ENCODE data around the gene STK24. TPM values are rescaled to one million over a fixed set of nuclear protein-coding genes. Genes with fewer than 3 reads are reported as not detected.

Gene STK24
- total RNA-seq, 3 donors from 2014 or later = 190 to 210 (median 204) TPM

GRCh38 chr13:98567140-98567539 is 9.8 kb downstream of the STK24 start:
- intact Hi-C loops (cut with DNase I, micrococcal nuclease) = no loop called here
- H3K4me1 ChIP-seq (ENCODE audit: low read depth) = peaks cover 85% of the 10 kb centered on the region
- H3K4me3 ChIP-seq = no peak overlapping the region
- no peaks in the 10 kb centered on the region for H3K9me3 ChIP-seq
- ATAC-seq = no peak
- no peaks in the 10 kb centered on the region for H3K36me3 ChIP-seq (ENCODE audit: low read depth)
- DNase-seq = no peak
- no peak for TF ChIP-seq CTCF (IDR thresholded peaks at IDR 0.05)

DNA sequence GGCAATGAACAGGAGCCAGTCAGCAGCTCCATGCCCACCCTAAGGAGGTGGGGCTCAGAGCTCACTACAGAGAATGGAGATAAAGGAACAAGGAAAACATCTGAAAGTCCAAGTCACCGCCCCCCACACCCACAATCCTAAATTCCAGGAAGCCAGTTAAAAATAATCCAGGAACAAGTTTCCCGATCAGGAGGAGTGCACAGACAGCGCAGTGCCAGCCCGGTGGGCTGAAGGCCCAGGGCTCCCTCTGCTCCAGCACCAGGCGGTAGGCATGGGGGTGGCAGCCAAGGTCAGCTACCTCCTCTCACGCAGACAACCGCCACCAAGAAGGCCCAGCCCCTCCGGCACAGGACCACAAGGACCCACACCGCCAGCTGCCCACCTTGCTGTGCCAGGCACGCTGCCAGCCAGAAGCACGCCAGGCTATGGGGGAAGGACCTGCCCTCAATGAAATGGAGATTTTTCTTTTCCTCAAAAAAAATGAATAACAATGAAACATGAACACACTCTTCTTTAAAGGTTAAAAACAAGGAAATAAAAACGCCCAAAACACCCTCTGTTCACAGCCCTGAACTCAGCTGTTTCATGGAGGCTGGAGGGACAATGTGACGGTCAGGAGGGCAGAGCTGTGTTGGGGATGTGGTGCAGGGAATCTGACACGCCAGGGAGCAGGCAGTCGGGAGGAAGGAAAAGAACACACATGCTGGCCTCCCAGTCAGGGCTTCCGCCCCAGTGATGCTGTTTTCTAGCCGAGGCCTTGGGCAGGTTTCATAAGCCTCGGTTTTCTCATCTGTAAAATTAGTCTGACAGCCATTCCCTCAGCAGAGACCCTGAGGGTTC is 11.0 kb downstream of the STK24 start:
- Histone ChIP-seq H3K4me3 (no peak overlapping the region), H3K4me1 (ENCODE audit: low read depth) (peaks cover 81% of the 10 kb centered on the region)
- intact Hi-C loops (cut with DNase I, micrococcal nuclease) = no loop called here

GRCh38 chr13:98564204-98564603 is 12.7 kb downstream of the STK24 start:
- Histone ChIP-seq H3K9me3 (no peaks in the 10 kb centered on the region), H3K4me1 (ENCODE audit: low read depth) (peaks cover 64% of the 10 kb centered on the region), H3K36me3 (ENCODE audit: low read depth) (no peaks in the 10 kb centered on the region), H3K4me3 (no peak overlapping the region)
- intact Hi-C loops (cut with DNase I, micrococcal nuclease) = no loop called here
- no peak for ATAC-seq
- no peak for TF ChIP-seq CTCF (IDR thresholded peaks at IDR 0.05)
- DNase-seq = no peak

More for the DNA sequence above, 11.0 kb downstream of the STK24 start:
- no peaks in the 10 kb centered on the region for H3K9me3 ChIP-seq
- ATAC-seq = peak; percentile 79
- TF ChIP-seq CTCF (IDR thresholded peaks at IDR 0.05) = no peak
- H3K36me3 ChIP-seq (ENCODE audit: low read depth) = no peaks in the 10 kb centered on the region
- peak; percentile 75 to 89 (median 77) for DNase-seq

GRCh38 chr13:98563071-98563470 is 13.8 kb downstream of the STK24 start:
- DNase-seq = no peak
- no peak for ATAC-seq
- no peaks in the 10 kb centered on the region for H3K36me3 ChIP-seq (ENCODE audit: low read depth)
- H3K4me3 ChIP-seq = no peak overlapping the region
- H3K4me1 ChIP-seq (ENCODE audit: low read depth) = peaks cover 59% of the 10 kb centered on the region
- no peaks in the 10 kb centered on the region for H3K9me3 ChIP-seq
- TF ChIP-seq CTCF (IDR thresholded peaks at IDR 0.05) = no peak
- intact Hi-C loops (cut with DNase I, micrococcal nuclease) = no loop called here

DNA sequence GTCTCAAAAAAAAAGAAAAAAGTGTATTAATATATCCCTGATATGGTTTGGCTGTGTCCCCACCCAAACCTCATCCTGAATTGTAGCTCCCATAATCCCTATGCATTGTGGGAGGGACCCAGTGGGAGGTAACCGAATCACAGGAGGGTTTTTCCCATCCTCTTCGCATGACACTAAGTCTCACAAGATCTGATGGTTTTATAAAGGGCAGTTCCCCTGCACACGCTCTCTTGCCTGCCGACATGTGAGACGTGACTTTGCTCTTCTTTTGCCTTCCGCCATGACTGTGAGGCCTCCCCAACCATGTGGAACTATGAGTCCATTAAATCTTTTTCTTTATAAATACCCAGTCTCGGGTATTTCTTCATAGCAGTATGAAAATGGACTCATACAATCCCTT is 17.7 kb downstream of the STK24 start:
- H3K36me3 ChIP-seq (ENCODE audit: low read depth) = no peaks in the 10 kb centered on the region
- no peak for TF ChIP-seq CTCF (IDR thresholded peaks at IDR 0.05)
- H3K9me3 ChIP-seq = no peaks in the 10 kb centered on the region
- DNase-seq = no peak
- H3K4me3 ChIP-seq = no peak overlapping the region
- intact Hi-C loops (cut with DNase I, micrococcal nuclease) = no loop called here
- ATAC-seq = no peak
- peaks cover 40% of the 10 kb centered on the region for H3K4me1 ChIP-seq (ENCODE audit: low read depth)
